Suppressor macrophage (primary cell): Measurements from ENCODE around the gene TMEM242.
A peak's percentile ranks its signal among the peaks of the same experiment; 100 is the strongest.

Source experiments
- DNase-seq, 4 experiments: peaks; one replicate each; pipeline ENCODE4 v3.0.0-alpha.2; 2020 to 2022

The TMEM242 gene

DNA sequence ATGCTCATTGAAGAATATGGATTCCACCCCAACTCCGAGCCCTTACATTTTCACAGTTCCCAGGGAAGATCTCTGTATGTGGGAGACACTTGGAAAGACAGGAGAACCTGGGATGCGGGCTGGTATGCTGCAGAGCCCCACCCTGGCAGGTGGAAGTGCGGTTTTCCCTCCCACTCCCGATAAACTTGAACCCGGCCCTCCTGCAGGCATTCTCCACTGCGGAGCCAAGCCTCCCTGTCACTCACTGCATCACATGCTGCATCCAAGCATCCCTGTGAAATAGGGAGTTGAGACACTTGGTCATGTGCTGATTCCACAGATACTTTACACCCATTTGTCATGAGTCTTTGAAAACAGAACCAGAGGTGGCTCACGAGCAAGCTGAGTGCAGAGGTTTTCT, 35.4 kb downstream of the TMEM242 start:
- DNase-seq, result no peak

DNA sequence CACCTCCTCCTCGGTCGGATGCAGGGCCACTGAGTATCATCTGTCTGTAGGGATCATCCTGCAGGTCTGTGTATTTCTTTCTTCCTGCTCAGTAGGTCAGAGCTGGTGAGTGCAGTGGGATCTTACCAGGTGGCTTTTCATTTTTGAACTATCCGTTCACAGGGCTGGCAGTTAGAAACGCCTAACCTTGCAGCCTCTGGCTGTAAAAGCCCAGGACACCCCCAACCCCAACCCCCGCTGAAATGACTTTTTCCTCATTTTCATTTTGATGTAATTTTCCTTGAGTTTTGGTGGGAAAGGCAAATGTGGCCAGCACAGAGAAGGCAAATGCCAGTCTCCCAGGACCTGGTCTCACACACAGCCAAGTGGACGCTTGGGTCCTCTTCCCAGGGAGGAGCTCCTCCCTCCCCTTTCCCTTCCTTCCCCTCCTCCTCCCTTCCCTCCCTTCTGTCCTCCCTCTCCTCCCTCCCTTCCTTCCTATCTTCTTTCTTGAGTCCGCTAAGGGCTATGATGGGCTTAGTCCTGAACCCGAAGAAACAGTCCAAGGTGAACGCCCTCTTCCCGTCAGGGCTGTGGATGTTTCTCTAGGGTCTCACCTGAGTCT, 36.0 kb downstream of the TMEM242 start:
- DNase-seq, result no peak

DNA sequence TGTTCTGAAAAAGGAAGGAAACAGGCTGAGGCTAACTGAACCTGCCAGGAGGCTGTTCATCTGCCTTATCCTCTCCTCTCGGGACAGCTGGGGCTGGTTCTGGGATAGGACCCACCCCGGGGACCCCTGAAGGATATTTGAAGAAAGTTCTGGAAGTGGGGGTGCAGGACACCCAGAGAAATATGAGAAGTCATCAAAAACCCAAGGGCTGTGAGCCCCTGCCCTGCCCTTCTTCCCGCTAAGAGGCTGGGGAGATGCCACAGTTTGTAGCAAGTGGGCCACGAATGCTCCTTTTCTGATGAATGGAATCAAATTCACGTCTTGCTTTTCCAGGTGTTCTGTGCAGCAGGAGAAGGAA, 37.9 kb downstream of the TMEM242 start:
- DNase-seq, result no peak

GRCh38 chr6:157284738-157285421, 38.4 kb downstream of the TMEM242 start:
- no peak for DNase-seq

DNA sequence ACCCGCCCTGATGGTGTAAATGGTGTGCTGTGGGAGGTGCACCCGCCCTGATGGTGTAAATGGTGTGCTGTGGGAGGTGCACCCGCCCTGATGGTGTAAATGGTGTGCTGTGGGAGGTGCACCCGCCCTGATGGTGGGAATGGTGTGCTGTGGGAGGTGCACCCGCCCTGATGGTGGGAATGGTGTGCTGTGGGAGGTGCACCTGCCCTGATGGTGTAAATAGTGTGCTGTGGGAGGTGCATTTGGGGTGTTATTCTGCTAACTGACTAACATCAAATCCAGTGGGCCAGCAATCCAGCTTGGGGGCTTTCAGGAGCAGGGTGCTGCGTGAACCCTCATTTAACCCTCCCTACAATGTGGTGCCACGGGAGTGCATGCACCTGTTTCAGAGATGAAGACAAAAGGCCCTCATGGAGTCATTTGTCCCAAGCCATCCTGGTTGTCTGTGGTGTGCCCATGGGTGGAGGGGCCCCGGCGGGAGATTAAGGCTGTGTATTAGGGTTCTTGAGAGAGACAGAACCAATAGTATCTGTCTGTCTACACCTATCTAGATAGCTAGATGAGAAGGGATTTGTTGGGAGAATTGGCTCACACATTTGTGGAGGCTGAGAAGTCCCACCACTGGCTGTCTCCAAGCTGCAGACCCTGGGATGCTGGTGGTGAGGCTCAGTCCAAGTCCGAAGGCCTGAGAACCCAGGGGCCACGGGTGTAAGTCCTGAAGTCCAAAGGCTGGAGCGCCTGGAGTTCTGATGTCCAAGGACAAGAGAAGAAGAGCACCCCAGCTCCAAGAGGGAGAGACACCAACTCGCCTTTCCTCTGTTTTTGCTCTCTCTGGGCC, 39.2 kb downstream of the TMEM242 start:
- no peak for DNase-seq

- DNase-seq, result peak in 2 of 4 experiments; percentile 9 to 16
Measured at GRCh38 chr6:157283330-157283898, 39.9 kb downstream of the TMEM242 start.

GRCh38 chr6:157282284-157282683, 41.0 kb downstream of the TMEM242 start:
- no peak for DNase-seq

- DNase-seq, result peak; percentile 35 to 70 (median 47)
Measured at GRCh38 chr6:157281570-157281969, 41.7 kb downstream of the TMEM242 start.

DNA sequence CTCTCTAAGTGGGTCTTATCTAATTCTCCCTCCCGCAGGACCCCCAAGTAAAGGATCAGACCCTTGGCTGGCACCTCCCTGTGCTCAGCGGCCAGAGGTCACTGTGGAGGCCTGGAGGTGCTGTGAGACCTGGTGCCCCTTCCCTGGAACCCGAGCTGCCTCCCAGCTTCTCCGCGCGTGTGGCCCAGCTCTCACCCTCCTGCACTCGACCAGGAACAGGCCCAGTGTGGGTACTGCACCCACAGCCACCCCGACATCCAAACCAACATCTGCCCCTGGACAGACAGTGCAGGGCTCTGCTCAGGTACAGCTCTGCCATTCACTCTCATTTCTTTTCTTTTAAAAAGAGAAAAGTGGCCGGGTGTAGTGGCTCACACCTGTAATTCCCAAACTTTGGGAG, 42.4 kb downstream of the TMEM242 start:
- DNase-seq, result no peak

- no peak for DNase-seq
Measured at GRCh38 chr6:157280157-157280556, 43.2 kb downstream of the TMEM242 start.

- DNase-seq, result no peak
Measured at GRCh38 chr6:157278171-157278570, 45.1 kb downstream of the TMEM242 start.

GRCh38 chr6:157276731-157277130, 46.6 kb downstream of the TMEM242 start:
- no peak for DNase-seq

DNA sequence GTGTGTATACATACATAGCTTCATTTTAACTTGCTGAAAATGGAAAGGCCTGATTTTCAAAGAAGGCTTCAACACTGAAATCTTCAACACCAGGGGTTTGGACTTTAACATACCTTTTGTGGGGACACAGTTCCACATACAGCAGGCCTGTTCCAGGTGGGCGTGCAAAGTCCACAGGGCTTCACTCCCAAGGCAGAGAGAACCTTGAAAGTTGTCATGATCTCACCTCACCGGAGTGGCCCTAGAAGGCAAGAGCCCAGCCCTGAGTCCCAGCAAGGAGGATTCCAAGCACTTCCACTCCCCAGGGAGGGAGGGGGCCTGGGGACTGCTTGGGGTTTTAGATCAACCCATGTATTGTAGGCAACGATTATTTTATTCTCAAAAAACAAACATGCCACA, 47.2 kb downstream of the TMEM242 start:
- no peak for DNase-seq

DNA sequence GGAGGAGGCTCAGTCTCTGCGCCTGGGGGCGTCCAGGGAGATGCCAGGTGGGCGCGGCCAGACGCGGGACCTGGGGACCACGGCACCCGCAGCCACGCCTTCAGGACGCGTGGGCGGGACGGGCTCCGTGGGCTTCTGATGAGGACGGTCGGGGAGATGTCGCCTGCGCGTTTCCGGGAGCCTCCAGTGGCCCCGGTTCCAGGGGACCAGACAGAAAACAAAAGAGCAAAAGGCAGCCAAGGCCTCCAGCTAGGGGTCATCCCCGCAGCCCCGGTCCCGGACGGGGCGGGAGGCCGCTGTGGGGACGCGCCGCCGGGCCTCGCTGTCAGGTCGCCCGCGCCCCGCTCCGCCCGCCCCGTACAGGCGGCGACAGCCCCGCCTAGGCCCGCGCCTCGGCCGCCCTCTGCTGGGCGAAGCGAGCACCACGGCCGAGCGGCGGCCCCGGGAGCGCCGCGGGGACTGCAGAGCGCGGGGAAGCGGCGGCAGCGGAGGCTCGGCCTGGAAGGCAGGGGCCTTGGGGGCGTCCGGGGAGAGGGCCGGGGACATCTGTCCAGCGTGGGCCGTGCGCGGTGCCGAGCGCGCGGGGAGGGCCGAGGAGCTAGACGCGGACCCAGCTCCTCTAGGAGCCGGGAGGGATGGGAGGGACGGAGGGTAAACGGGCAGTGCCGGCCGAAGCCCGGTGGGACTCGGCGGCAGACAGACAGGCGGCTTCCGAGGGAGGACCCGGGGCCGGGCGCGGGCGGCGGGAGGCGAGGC, 48.7 kb downstream of the TMEM242 start:
- peak; percentile 86 to 95 (median 92) for DNase-seq

GRCh38 chr6:157273756-157274470, 49.4 kb downstream of the TMEM242 start:
- peak; percentile 26 to 74 (median 50) for DNase-seq

DNA sequence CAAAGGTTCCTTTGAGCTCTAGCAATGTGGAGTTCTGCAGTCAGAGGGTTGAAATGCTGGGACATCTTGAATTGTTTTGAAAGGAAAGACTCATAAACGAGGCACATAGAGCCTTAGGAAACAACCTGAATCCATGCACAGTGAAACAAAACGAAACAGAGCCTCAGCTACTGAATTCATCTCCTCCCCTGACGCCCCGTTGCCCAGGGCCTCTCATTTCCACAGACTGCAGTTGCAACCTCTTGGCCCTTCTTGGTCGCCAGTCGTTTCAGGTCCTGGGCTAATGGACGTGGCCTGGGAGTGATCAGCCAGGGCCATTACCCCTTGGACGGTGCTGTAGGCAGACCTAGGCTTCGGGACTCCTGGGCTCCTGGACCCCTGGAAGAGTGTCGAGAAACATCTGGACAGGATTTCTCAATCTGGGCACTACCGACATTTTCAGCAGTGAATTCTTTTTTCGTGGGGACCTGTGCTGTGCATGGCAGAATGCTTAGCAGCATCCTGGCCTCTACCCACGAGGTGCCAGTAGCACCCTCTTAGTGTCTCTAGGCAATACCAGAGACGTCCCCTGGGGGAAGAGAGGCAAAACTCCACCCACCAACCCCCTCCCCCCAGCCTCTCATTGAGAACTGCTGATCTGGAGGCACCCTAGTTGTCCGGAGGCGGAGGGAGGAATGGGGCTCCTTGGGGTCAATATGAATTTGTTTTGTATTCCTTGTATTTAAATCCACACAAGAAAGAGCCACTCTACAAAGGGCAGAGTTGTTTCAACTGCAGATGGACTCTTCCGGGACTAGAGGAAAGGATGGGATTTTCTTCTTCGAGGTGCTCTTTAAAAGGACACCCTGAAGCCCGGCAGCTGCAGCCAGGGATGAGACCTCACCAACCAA, 50.2 kb downstream of the TMEM242 start:
- DNase-seq, result peak in 3 of 4 experiments; percentile 8 to 20 (median 13)

- no peak for DNase-seq
Measured at GRCh38 chr6:157272372-157272771, 50.9 kb downstream of the TMEM242 start.

- DNase-seq, result no peak
Measured at GRCh38 chr6:157271911-157272310, 51.4 kb downstream of the TMEM242 start.

DNA sequence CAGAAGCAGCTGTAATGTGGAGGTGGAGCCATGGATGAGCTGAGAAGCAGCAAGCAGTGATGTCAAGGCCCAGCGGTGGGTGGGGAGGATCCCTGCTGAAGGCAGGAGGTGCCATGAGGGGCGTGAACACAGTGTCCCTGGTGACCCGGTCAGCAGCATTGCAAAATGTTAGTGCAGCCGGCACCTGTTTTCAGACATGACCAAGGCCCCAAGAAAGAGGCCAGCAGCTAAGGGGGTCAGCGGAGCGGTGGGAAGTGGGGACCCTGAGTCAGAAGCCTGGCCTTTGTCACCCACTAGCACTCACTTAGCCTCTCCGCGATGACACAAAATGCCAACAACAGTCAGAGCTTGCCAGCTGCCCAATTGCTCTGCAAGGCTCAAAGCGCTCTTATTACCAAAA, 51.9 kb downstream of the TMEM242 start:
- no peak for DNase-seq

DNA sequence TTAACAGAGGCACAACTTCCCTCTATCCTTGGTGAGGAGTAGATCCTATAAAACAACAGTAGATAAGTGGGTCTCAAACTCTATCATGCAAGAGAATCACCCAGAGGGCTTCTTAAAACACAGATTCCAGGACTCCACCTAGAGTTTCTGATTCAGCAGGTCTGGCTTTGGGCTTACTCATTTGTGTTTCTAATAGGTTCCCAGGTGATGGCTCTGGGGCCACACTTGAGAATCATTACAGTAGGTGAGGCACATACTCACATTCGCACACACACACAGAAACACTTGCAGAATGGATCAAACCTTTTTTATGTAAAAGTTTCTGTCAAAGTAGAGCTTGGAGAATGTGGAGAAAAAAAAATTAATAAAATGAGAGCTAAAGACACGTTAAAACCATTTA, 52.4 kb downstream of the TMEM242 start:
- DNase-seq, result no peak

- DNase-seq, result no peak
Measured at GRCh38 chr6:157270308-157270707, 53.0 kb downstream of the TMEM242 start.
